GM12891 (cell line): Measurements from ENCODE around the gene TBC1D30.

Source experiments
- PAX5 ChIP-seq: IDR thresholded peaks from 2 replicates; pipeline ENCODE4 v1.6.1; 2011; ENCODE audit warnings: low read length, moderate library complexity, mild to moderate bottlenecking; ENCODE audit not compliant: insufficient read depth, severe bottlenecking
- POLR2A ChIP-seq: IDR thresholded peaks from 2 replicates; pipeline ENCODE4 v1.6.1; 2011; ENCODE audit warnings: low read depth, low read length, control low read depth
- POLR2AphosphoS5 ChIP-seq: IDR thresholded peaks from 2 replicates; pipeline ENCODE4 v1.6.1; 2011; ENCODE audit warnings: low read depth, low read length, control low read depth
- SPI1 ChIP-seq: IDR thresholded peaks from 2 replicates; pipeline ENCODE4 v1.6.1; 2011; ENCODE audit warnings: low read depth, low read length, control low read depth
- TAF1 ChIP-seq: IDR thresholded peaks from 2 replicates; pipeline ENCODE4 v1.6.1; 2011; ENCODE audit warnings: low read depth, low read length, control low read depth

DNA sequence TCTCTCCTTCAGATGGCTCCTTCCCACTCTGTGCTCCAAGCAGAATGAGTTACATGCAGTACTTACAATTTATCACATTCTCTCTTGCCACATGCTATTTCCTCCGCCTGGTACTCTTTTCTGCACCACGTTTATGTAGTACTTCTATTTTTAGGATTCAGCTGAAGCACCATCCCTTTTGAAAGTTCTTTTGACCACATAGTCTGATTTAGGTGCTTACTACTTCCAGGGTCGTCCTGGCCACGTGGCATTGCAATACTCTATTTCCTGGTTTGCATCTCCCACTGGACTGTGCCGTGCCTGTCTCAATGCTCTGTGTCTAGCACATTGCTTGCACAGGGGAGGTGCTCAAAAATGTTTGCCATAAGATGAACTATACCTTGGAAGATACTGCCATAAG is 16.3 kb upstream of the TBC1D30 start:
- no peak for TF ChIP-seq POLR2AphosphoS5
- no peak for TF ChIP-seq POLR2A
- TF ChIP-seq TAF1: no peak
- TF ChIP-seq SPI1: no peak
- TF ChIP-seq PAX5: no peak
